ENCODE data around the gene THSD4.

THSD4 gene

GRCh38 chr15:71742964-71743363 is 627.7 kb downstream of the THSD4 start:
- DNase-seq (ENCODE audit: low read depth in 1 of 2, low spot score in 1 of 2): no peak
- TF ChIP-seq POLR2AphosphoS5 (IDR thresholded peaks at IDR 0.05; ENCODE audit: low read depth): no peak
- TF ChIP-seq GABPA (IDR thresholded peaks at IDR 0.05; ENCODE audit: low read depth): no peak
- TF ChIP-seq, protein P1, sequence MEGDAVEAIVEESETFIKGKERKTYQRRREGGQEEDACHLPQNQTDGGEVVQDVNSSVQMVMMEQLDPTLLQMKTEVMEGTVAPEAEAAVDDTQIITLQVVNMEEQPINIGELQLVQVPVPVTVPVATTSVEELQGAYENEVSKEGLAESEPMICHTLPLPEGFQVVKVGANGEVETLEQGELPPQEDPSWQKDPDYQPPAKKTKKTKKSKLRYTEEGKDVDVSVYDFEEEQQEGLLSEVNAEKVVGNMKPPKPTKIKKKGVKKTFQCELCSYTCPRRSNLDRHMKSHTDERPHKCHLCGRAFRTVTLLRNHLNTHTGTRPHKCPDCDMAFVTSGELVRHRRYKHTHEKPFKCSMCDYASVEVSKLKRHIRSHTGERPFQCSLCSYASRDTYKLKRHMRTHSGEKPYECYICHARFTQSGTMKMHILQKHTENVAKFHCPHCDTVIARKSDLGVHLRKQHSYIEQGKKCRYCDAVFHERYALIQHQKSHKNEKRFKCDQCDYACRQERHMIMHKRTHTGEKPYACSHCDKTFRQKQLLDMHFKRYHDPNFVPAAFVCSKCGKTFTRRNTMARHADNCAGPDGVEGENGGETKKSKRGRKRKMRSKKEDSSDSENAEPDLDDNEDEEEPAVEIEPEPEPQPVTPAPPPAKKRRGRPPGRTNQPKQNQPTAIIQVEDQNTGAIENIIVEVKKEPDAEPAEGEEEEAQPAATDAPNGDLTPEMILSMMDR (IDR thresholded peaks at IDR 0.05; ENCODE audit: insufficient read depth, low read length): no peak
- TF ChIP-seq SPI1 (IDR thresholded peaks at IDR 0.05; ENCODE audit: borderline replicate concordance, low read depth): no peak
- TF ChIP-seq, protein P2, sequence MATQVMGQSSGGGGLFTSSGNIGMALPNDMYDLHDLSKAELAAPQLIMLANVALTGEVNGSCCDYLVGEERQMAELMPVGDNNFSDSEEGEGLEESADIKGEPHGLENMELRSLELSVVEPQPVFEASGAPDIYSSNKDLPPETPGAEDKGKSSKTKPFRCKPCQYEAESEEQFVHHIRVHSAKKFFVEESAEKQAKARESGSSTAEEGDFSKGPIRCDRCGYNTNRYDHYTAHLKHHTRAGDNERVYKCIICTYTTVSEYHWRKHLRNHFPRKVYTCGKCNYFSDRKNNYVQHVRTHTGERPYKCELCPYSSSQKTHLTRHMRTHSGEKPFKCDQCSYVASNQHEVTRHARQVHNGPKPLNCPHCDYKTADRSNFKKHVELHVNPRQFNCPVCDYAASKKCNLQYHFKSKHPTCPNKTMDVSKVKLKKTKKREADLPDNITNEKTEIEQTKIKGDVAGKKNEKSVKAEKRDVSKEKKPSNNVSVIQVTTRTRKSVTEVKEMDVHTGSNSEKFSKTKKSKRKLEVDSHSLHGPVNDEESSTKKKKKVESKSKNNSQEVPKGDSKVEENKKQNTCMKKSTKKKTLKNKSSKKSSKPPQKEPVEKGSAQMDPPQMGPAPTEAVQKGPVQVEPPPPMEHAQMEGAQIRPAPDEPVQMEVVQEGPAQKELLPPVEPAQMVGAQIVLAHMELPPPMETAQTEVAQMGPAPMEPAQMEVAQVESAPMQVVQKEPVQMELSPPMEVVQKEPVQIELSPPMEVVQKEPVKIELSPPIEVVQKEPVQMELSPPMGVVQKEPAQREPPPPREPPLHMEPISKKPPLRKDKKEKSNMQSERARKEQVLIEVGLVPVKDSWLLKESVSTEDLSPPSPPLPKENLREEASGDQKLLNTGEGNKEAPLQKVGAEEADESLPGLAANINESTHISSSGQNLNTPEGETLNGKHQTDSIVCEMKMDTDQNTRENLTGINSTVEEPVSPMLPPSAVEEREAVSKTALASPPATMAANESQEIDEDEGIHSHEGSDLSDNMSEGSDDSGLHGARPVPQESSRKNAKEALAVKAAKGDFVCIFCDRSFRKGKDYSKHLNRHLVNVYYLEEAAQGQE (IDR thresholded peaks at IDR 0.05; ENCODE audit: insufficient replicate concordance, low read depth): no peak
- H3K4me3 ChIP-seq (replicated peaks; ENCODE audit: insufficient read depth, low read length): no peak overlapping the region
- no peak overlapping the region for H3K27ac ChIP-seq (replicated peaks)
- H3K27me3 ChIP-seq (ENCODE audit: insufficient read depth, poor library complexity, severe bottlenecking): no peaks in the 10 kb centered on the region

- Histone ChIP-seq H3K27me3 (ENCODE audit: insufficient read depth, poor library complexity, severe bottlenecking) (no peaks in the 10 kb centered on the region), H3K27ac (replicated peaks) (no peak overlapping the region), H3K4me3 (replicated peaks; ENCODE audit: insufficient read depth, low read length) (no peak overlapping the region)
- DNase-seq (ENCODE audit: low read depth in 1 of 2, low spot score in 1 of 2): peak in 1 of 2 experiments; percentile 20
- TF ChIP-seq, protein P1 (IDR thresholded peaks at IDR 0.05; ENCODE audit: insufficient read depth, low read length): peak; percentile 38
- TF ChIP-seq GABPA (IDR thresholded peaks at IDR 0.05; ENCODE audit: low read depth): no peak
These were observed 628.7 kb downstream of the THSD4 start for GRCh38 chr15:71743861-71744382.

DNA sequence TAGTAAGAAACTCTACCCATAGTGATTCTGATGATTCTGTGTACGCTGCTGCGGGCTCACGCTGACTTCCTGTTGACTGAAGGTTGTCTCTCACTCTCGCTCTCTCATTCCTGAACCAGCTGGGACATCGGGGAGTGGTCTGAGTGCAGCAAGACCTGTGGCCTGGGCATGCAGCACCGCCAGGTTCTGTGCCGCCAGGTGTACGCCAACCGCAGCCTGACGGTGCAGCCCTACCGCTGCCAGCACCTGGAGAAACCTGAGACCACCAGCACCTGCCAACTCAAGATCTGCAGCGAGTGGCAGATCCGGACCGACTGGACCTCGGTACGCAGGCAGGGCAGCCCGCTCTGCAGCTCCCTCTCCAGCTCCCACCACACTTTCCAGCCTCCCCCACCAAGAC is 631.4 kb downstream of the THSD4 start:
- no peak for DNase-seq (ENCODE audit: low read depth in 1 of 2, low spot score in 1 of 2)
- Histone ChIP-seq H3K27me3 (ENCODE audit: insufficient read depth, poor library complexity, severe bottlenecking) (peaks cover 1% of the 10 kb centered on the region), H3K4me3 (replicated peaks; ENCODE audit: insufficient read depth, low read length) (no peak overlapping the region), H3K27ac (replicated peaks) (no peak overlapping the region)
- TF ChIP-seq SPI1 (IDR thresholded peaks at IDR 0.05; ENCODE audit: borderline replicate concordance, low read depth) (no peak), POLR2AphosphoS5 (IDR thresholded peaks at IDR 0.05; ENCODE audit: low read depth) (no peak), GABPA (IDR thresholded peaks at IDR 0.05; ENCODE audit: low read depth) (no peak)
- TF ChIP-seq, protein P1 (IDR thresholded peaks at IDR 0.05; ENCODE audit: insufficient read depth, low read length): no peak
- TF ChIP-seq, protein P2 (IDR thresholded peaks at IDR 0.05; ENCODE audit: insufficient replicate concordance, low read depth): no peak

All from HL-60 (cell line).